AG04449 (cell line): ENCODE data around the gene PEBP1.

Source experiments
- CTCF ChIA-PET: fragments of 350-600 bp; formaldehyde crosslinking; extraction: SDS; loops from one replicate; lab custom pipeline; 2021; ENCODE audit warnings: antibody characterized with exemption; lab: Yijun Ruan, JAX
- POLR2A ChIA-PET: fragments of 400-600, 350-600 bp; formaldehyde crosslinking; extraction: SDS; loops from one replicate; lab custom pipeline; 2020; ENCODE audit warnings: antibody characterized with exemption, inconsistent platforms; lab: Yijun Ruan, JAX
- DNase-seq: peaks from one replicate; pipeline ENCODE4 v3.0.0-alpha.2; 2010; ENCODE audit warnings: low read depth, low spot score
- H3K4me3 ChIP-seq: 2 replicates; pipeline ENCODE4 v1.5.1; 2011; ENCODE audit warnings: low read depth, mild to moderate bottlenecking, control low read depth, low read length
- CTCF ChIP-seq: IDR thresholded peaks from one replicate; pipeline ENCODE4 v1.5.1; 2011; ENCODE audit warnings: mild to moderate bottlenecking, moderate library complexity, low read length, control low read depth, inconsistent platforms; ENCODE audit not compliant: insufficient read depth; ENCODE audit errors: missing control alignments

PEBP1 gene

DNA sequence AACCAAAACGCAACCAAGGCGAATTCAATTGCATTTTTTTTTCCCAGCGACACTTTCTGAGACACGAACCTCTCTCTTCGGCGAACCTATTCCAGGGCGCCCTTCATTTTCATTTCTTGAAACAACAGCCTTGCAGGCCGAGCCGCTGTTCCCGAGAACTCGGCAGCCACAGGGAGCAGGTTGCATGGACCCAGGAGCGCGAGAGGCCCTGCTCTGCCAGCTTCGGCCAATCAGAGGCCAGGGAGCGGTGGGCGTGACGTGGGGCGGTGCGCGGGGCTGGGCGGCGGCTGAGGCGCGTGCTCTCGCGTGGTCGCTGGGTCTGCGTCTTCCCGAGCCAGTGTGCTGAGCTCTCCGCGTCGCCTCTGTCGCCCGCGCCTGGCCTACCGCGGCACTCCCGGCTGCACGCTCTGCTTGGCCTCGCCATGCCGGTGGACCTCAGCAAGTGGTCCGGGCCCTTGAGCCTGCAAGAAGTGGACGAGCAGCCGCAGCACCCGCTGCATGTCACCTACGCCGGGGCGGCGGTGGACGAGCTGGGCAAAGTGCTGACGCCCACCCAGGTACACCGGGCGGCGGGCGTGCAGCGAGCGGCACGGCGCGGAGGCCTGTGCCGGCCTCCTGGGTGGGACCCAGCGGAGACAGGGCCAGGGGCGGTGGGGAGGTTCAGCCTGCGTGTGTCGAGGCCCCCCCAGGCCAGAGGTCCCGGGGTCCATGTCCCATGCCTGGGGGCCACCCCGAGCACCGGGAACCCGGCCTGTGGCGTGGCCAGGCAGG, at the start of gene PEBP1:
TSS of gene PEBP1 (plus strand) at position 337 of the 771 bp plus-strand sequence. CDS start at position 423, 86 bp downstream.
- ChIA-PET CTCF (interaction anchor here (1.1 to 6.1 kb wide), 8 partner anchors 15 to 261 kb away, joined by 3 to 44 read pairs (median 5); partner anchors contain the start of gene SUDS3), POLR2A (interaction anchor here (0.6 to 1.7 kb wide), 7 partner anchors 11 to 240 kb away, joined by 3 to 6 read pairs (median 4); partner anchors contain the start of genes SUDS3 and VSIG10)
- TF ChIP-seq CTCF, result no peak
- H3K4me3 ChIP-seq, result peak within 1 kb of the TSS; percentile 93
- peak; percentile 42 for DNase-seq

DNA sequence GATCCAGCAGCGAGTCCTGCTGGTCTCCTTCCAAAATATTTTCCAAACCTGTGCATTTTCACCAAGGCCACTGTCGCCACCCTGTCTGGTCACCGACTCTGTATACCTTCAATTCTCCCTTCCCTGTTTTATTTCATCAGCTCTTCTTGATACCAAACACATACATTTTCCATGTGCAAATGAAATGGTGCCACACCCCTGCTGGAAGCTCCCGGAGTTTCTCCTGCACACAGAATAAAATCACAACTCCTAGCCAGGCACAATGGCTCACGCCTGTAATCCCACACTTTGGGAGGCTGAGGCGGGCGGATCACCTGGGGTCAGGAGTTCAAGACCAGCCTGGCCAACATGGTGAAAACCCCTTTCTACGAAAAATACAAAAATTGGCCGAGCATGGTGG, 46.1 kb upstream of the PEBP1 start:
- H3K4me3 ChIP-seq, result no peak overlapping the region
- POLR2A ChIA-PET, result no interaction called here
- TF ChIP-seq CTCF, result no peak
- no peak for DNase-seq
- CTCF ChIA-PET, result no interaction called here

GRCh38 chr12:118094039-118094438, 41.9 kb upstream of the PEBP1 start:
- no peak for TF ChIP-seq CTCF
- H3K4me3 ChIP-seq, result no peak overlapping the region
- no peak for DNase-seq
- ChIA-PET POLR2A (no interaction called here), CTCF (interaction anchor here (1.0 to 1.2 kb wide), 4 partner anchors 10 to 26 kb away, joined by 3 to 4 read pairs (median 4); no protein-coding TSS in a partner anchor)

GRCh38 chr12:118098401-118098800, 37.5 kb upstream of the PEBP1 start:
- TF ChIP-seq CTCF, result no peak
- no peak overlapping the region for H3K4me3 ChIP-seq
- no peak for DNase-seq
- ChIA-PET CTCF (no interaction called here), POLR2A (no interaction called here)

DNA sequence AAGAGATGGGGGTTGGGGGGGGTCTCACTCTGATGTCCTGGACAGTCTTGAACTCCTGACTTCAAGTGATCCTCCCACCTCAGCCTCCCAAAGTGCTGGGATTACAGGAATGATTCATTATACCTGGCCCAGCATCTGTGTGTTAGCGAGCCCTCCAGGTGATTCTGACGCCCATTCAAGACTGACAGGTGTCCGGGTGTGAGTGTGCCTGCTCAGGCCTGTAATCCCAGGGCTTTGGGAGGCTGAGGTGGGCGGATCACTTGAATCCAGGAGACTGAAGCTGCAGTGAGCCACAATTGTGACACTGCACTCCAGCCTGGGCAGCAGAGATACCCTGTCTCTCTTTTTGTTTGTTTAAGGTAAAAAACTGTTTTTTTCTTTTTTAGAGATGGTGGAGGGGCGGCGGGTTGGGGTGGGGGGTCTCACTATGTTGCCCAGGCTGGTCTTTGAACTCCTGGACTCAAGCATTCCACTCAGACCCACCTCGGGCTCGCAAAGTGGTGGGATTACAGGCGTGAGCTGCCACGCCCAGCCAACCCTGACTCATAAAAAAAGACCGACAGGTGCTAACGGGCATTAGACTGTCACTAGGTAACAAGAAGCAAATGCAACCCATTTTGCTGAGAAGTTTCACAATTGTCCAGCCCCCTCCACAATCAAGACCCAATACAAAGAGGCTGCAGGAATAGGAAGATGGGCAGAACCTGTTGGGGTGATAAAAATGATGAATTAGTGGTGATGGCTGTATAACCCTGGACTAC, 36.8 kb upstream of the PEBP1 start:
- ChIA-PET POLR2A (no interaction called here), CTCF (interaction anchor here (1.1 kb wide), 1 partner anchor 64 kb away, joined by 3 read pairs; no protein-coding TSS in a partner anchor)
- DNase-seq, result no peak
- no peak for TF ChIP-seq CTCF
- H3K4me3 ChIP-seq, result no peak overlapping the region

GRCh38 chr12:118101051-118101450, 34.9 kb upstream of the PEBP1 start:
- POLR2A ChIA-PET, result no interaction called here
- TF ChIP-seq CTCF, result no peak
- no peak overlapping the region for H3K4me3 ChIP-seq
- CTCF ChIA-PET, result interaction anchor here (0.6 to 2.0 kb wide), 3 partner anchors 19 to 20 kb away, joined by 3 to 5 read pairs (median 4); no protein-coding TSS in a partner anchor
- DNase-seq, result no peak
